HG03135 (cell line): ENCODE measurements around the gene ENDOD1.

Experiments used
- ATAC-seq: cut with Tn5 transposase; IDR thresholded peaks from one replicate; pipeline ENCODE4 v1.9.1; 2021; ENCODE audit warnings: mild to moderate bottlenecking, moderate library complexity; ENCODE audit not compliant: unreplicated experiment

Gene ENDOD1

DNA sequence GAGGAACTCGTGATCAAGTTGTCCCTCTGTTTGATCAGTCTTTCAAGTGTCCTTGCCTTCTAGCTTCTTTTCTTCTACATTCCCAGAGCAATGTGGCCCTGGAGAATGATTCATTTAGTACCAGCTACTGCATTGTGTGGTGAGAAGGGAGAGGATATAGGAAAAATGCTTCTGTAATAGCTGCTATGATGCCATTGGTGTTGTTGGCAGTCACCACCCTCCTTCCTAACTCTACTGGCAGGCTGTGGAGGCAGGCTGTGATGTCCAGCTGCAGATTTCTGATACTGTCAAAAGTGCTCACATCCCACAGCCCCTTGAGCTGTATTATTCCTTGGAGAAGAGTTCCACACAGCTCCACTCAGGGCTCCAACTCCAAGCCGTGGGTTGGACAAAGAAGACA, 52.8 kb downstream of the ENDOD1 start:
- no peak for ATAC-seq

DNA sequence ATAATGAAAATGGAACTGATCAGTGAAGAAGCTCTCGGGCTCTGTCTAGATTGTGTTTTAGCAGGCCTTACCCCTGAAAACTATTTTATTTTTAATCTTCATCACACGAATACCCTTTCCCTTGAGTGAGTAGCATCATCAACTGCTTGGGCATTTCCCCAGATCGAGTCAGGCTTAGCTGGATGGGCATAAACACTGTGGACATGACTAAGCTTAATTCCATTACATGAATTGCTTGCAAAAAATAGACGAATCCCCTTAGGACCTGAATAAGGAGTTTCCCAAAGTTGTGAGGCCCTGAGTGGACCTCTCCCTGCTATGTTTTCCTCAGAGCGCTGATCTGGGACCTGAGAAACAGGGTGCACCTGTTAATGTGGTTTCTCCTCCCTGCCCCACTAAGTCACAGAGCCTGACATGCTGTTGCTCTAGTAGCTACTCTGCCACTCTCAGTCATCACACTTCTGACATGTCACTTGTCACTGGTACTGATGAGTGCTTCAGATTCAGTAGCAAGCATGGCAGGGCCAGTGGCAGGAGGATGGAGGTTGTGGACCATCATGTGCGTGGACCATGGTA, 53.5 kb downstream of the ENDOD1 start:
- ATAC-seq, result no peak

- ATAC-seq, result no peak
Observed at GRCh38 chr11:95144313-95145235, 54.9 kb downstream of the ENDOD1 start.

GRCh38 chr11:95145430-95146060, 55.9 kb downstream of the ENDOD1 start:
- ATAC-seq, result no peak

DNA sequence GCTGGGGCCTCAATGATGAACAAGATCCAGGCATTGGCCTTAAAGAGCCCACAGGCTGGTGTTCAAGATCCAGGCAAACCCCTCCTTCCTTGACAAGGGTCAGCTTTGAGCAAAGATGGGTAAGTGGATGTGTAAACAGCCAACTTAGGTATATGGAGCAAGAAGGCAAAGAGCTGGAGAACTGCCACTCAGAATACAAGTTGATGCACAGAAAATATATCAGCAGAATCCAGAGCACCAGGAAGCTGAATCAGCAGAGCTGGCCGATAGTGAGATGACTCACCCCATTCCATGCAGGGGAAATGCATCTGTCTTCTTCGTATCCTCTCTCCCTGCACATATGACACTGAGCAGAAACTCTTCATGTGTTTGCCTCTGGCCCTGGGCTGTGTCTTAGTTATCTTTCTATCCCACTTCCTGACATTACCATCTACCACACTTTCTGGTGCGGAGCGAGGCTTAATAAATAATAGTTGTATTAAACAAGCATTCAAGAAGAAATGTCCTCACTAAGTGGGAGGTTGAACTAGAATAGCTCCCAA, 57.8 kb downstream of the ENDOD1 start:
- ATAC-seq, result no peak

DNA sequence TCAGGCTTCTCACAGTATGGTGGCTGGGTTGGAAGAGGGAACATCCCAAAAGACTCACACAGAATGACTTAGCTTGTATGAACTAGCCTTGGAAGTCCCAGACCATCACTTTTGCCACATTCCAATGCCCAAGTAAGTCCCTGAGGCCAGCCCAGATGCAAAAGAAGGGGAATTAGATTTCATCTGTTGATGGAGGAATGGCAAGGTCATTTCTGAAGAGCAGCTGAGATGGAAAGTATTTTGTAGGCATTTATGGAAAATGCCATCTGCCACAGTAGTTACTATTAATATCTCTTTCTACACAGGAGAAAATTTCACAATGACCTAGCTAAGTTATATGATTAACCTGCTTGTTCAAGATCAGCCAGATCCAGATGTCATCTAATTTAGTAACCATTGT, 58.8 kb downstream of the ENDOD1 start:
- no peak for ATAC-seq

DNA sequence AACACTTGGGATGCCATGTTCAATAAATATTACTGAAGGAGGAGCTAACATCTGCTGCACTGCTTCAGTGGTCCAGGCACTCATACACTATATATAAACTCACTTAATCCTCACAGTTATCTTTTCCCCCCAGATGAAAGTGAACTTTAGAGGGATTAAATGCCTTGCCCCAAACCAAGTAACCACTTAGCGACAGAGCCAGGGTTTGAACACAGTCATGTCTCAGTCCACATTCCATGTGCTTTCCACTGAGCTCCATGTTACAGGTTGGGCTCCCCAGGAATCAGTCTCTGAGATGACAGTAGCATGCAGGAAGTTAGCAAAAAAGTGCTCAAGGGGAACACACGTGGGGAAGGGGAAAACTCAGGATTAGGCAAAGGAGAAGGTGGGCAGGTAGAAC, 59.3 kb downstream of the ENDOD1 start:
- ATAC-seq, result no peak

GRCh38 chr11:95149651-95150364, 60.2 kb downstream of the ENDOD1 start:
- ATAC-seq, result no peak

DNA sequence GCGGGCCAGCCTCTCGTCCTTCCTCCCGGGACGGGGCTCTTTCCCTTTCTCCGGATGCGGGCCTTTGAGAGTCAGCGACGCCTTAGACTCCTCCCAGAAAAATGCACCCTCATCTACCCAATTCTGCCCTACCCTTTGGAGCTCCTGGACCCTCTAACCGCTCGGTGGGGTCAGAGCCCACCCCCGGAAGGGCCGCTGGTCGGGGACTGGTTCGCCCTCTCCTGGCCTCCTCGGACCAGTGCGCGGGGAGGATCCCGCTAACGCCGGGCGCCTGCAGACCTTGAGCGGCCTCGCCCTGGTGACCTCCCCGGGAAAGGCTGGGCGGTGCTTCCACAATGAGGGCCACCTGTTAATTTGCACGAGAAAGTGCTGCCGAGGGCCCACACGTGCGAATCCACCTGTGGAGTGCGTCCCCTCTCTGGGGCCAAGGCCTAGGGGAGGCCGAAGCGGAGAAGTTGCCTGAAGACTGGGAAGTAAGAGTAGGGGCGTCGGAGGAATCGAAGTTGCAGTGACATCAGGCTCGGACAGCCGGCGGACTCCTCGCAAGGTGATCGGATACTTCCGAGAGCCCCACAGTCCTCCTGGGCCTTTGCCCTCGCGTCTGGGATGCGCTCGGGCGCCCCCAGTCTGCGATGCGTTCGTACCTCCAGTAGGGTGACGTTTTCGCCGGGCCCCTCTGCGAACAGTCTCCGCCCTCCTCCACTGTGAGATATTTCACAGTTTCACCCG, 61.5 kb downstream of the ENDOD1 start:
- ATAC-seq, result peak; percentile 87

DNA sequence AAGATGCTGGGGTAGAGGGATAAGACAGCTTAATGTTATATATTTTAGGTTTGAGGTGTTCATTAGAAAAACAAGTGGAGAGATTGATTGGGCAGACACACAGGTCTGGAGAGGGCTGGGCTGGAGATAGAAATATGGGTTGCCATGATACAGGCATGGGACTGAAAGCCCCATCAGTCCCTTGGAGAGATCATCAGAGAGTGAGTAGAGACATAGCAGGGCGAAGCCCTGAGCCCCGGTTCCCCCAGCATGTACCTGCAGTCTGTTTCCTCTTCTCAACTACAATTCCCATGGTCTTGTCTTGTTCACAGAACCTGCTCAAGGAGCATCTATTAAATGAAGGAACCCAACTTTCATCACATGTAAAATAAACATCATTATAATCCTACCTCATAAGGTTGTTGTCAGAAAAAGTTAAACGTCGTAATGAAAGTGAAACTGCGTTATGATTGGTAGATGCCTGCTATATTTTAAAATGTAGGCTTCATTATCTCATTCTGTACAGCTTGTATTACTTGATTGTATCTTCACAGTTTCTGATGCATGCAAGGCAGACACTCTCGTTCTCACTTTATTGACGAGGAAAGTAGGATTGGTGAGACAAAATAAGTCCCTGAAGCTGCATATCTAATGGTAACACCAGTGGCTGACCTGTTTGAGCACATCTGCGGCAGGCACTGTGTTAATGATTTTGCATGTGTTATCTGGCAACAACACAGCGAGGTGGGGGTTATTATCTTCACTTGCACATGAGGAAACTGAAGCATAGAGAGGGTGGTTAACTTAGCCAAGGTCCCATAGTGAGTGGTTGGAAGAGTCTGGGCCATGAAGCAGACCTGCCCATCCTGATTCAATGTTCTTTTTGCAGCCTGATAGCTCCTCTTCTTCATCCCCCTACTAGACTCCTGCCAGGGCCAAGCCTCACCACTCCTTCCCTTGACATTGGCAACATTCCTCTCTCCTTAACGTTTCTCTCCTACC, 63.5 kb downstream of the ENDOD1 start:
- ATAC-seq, result no peak

GRCh38 chr11:95153857-95154246, 64.2 kb downstream of the ENDOD1 start:
- ATAC-seq, result no peak

DNA sequence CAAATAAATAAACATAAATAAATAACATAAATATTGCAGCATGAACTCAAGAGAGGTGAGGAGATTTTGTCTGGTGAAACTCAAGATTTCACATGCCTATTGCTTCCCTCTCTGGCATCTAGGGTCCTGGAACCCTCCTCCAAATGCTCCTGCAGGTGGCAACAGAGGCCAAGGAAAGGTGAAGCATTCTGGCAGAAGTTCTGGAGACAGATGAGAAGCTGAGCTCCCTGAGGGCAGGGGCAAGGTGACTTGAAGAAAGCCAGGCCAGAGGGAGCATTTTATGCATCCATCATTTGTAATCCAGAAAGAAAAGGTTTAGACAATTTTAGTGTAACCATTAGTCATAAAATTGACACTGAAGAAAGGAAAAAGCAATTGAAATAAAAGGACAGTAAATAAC, 64.9 kb downstream of the ENDOD1 start:
- no peak for ATAC-seq

GRCh38 chr11:95155385-95155784, 65.7 kb downstream of the ENDOD1 start:
- no peak for ATAC-seq

GRCh38 chr11:95156133-95156721, 66.6 kb downstream of the ENDOD1 start:
- no peak for ATAC-seq

GRCh38 chr11:95156916-95157541, 67.4 kb downstream of the ENDOD1 start:
- ATAC-seq, result no peak

DNA sequence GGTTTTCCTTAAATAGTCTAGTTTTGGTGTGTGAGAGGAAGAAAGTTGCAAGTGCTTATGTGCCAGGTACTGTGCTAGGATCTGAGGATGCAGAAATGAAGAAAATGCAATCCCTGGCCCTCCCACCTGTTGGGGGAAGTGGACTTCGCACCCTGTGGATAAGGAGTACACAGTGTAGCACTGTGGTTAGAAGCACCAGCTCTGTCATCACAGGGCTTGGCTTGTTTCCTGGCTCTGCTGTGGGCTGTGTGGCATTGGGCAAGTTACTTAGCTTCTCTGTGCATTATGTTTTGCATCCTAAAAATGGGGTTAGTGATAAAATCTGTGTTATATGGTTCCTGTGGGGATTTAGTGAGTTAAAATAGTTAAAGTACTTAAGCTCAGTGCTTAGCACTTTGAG, 68.2 kb downstream of the ENDOD1 start:
- ATAC-seq, result no peak

DNA sequence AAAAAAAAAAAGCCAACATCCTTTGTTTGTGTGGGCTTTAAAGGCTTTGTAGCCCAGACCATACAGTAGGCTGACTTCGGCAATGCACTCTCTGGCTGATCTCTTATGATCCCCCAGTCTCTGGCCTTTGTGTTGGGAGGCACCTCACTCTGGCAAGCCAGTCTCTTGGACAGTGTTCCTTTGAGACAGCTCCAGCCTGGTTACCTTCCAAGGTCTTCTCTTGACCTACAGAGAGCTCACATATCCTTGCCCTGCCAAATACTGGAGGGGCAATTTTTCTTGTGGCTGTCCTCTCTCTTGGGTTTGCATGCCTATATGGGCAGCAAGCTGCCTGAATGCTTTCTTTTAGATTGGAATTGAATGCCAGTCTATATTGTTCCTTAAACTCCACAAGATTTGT, 71.6 kb downstream of the ENDOD1 start:
- no peak for ATAC-seq

- ATAC-seq, result no peak
Observed at GRCh38 chr11:95163106-95163505, 73.5 kb downstream of the ENDOD1 start.
